ENCODE measurements around the gene ODC1. TPM values are rescaled to one million over a fixed set of nuclear protein-coding genes. Genes with fewer than 3 reads are reported as not detected.

ODC1 gene
- polyA plus RNA-seq, 1 of the 3 experiments (the other 2 are of a cell fraction) = 253 TPM

- no peak for TF ChIP-seq RXRA (IDR thresholded peaks at IDR 0.05; ENCODE audit: borderline replicate concordance, low read depth)
- TF ChIP-seq EZH2phosphoT487 (IDR thresholded peaks at IDR 0.05; ENCODE audit: borderline replicate concordance, low read depth) = no peak
- TF ChIP-seq GABPA (IDR thresholded peaks at IDR 0.05; ENCODE audit: low read depth) = no peak
- no peak for TF ChIP-seq SIN3A (IDR thresholded peaks at IDR 0.05; ENCODE audit: borderline replicate concordance, low read depth, low read length)
- no peak for TF ChIP-seq ZBTB33 (IDR thresholded peaks at IDR 0.05; ENCODE audit: borderline replicate concordance, low read depth)
- no peak for TF ChIP-seq NRF1 (IDR thresholded peaks at IDR 0.05; ENCODE audit: low read depth, low read length)
- TF ChIP-seq JUND (IDR thresholded peaks at IDR 0.05) = no peak
- TF ChIP-seq ELF1 (IDR thresholded peaks at IDR 0.05) = no peak
- no peak for TF ChIP-seq FOXM1 (IDR thresholded peaks at IDR 0.05; ENCODE audit: low read depth)
- no peak for TF ChIP-seq FOSL2 (IDR thresholded peaks at IDR 0.05; ENCODE audit: borderline replicate concordance, low read depth)
- no peak for TF ChIP-seq MEF2A (IDR thresholded peaks at IDR 0.05; ENCODE audit: borderline replicate concordance, low read depth)
- no peak for TF ChIP-seq USF1 (IDR thresholded peaks at IDR 0.05; ENCODE audit: borderline replicate concordance, low read depth)
- no peak for TF ChIP-seq TEAD4 (IDR thresholded peaks at IDR 0.05; ENCODE audit: borderline replicate concordance, insufficient read depth)
- TF ChIP-seq USF2 (IDR thresholded peaks at IDR 0.05; ENCODE audit: borderline replicate concordance, low read depth, low read length) = no peak
- H3K36me3 ChIP-seq (replicated peaks in 1 of 2; ENCODE audit: control insufficient read depth in 1 of 2, insufficient read depth in 2 of 2, low read length in 1 of 2) = peaks cover 4 to 16% of the 10 kb centered on the region in 2 experiments
- no peak overlapping the region for H3K4me2 ChIP-seq
- ChIA-PET CTCF (interaction anchor here (0.7 to 8.3 kb wide), 5 partner anchors 12 to 350 kb away, joined by 3 to 69 read pairs (median 24); no protein-coding TSS in a partner anchor), POLR2A (no interaction called here)
- no peaks in the 10 kb centered on the region for H4K20me1 ChIP-seq (ENCODE audit: insufficient read depth)
- no peaks in the 10 kb centered on the region for H3K9me3 ChIP-seq
- H3K4me3 ChIP-seq (ENCODE audit: low read depth in 2 of 2, low read length in 1 of 2) = no peak overlapping the region
- peaks cover 0 to 3% of the 10 kb centered on the region in 2 experiments; a peak in 1 of 4 replicates for H3K4me1 ChIP-seq (ENCODE audit: control insufficient read depth in 1 of 2, insufficient read depth in 2 of 2, low read depth in 1 of 2, low read length in 1 of 2)
- no peaks in the 10 kb centered on the region for H3F3A ChIP-seq (replicated peaks; ENCODE audit: insufficient read depth)
- DNase-seq = no peak
- no peak overlapping the region for H3K9ac ChIP-seq
- H3K27ac ChIP-seq (ENCODE audit: low read depth in 2 of 2, low read length in 1 of 2) = no peak overlapping the region
- H3K27me3 ChIP-seq (ENCODE audit: insufficient read depth) = no peaks in the 10 kb centered on the region
- no peaks in the 10 kb centered on the region for H3K9me2 ChIP-seq
- H3K79me2 ChIP-seq (ENCODE audit: insufficient read depth) = no peaks in the 10 kb centered on the region
- WGBS (ENCODE audit: low lambda C conversion rate) = 88% methylated on average over 18 of the region's 24 CpGs
- H2AFZ ChIP-seq (ENCODE audit: low read depth) = no peak overlapping the region
Observed at GRCh38 chr2:10422732-10423399, 25.3 kb downstream of the ODC1 start.
